Stimulated activated CD4-positive, alpha-beta T cell treated with anti-CD3 and anti-CD28 coated beads, Interleukin-4, amount 100 ng/mL, for 24 hours (primary cell): Measurements from ENCODE around the gene CHPF2.

Experiments
- DNase-seq: peaks from one replicate; pipeline ENCODE4 v3.0.0-alpha.2; 2020

CHPF2 gene

GRCh38 chr7:151207315-151207714 lies 25.0 kb upstream of the CHPF2 start:
- DNase-seq: no peak

GRCh38 chr7:151207804-151208203 lies 24.5 kb upstream of the CHPF2 start:
- DNase-seq: no peak

GRCh38 chr7:151208253-151208862 lies 23.9 kb upstream of the CHPF2 start:
- DNase-seq: no peak

GRCh38 chr7:151209588-151209987 lies 22.7 kb upstream of the CHPF2 start:
- no peak for DNase-seq

- no peak for DNase-seq
Measured at GRCh38 chr7:151210087-151210854, 22.0 kb upstream of the CHPF2 start, which contains the start of gene H2BK1. Gene H2BK1, minus strand, starts transcription at chr7:151210488. Its CDS starts 170 bp downstream, at chr7:151210318.

DNA sequence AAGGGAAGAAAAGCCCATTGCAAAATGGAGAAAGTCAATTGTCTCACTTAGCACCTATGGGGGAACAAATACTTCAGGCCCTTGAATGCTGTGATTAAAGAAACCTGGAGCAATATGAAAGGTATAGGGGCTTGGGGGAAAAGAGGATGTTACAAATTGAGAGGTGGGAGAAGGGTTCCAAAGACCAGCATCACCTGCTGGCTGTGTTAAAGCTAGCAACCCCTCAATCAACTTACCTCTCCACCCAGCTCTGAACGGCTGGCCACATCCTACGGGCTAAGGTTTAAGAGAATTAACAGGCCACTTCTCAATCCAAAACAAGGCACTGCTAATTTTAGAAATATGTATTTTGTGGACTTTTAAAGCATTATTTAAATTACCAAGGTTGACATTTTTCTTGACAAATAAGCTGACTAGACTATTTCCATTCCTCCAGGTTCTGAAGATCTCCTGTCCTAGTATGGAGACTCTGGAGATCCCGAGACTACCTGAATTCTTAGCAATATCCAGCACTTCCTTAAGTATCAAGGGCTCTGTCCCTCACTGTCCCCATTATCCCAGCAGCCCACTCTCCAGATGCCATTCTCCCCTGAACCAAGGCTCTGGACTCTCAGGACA lies 21.0 kb upstream of the CHPF2 start:
- DNase-seq: no peak

DNA sequence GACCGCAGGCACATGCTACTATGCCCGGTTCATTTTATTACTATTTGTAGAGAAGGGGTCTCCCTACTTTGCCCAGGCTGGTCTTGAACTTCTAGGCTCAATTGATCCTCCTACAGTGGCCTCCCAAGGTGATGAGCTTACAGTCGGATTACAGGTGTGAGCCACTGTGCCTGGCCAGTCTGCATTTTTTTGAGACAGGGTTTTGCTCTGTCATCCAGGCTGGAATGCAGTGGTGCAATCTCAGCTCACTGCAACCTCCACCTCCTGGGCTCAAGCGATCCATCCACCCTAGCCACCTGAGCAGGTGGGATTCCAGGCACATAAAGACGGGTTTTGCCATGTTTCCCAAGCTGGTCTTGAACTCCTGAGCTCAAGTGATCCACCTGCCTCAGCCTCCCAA lies 19.7 kb upstream of the CHPF2 start:
- no peak for DNase-seq

GRCh38 chr7:151213826-151214225 lies 18.5 kb upstream of the CHPF2 start:
- DNase-seq: no peak

GRCh38 chr7:151215396-151215795 lies 16.9 kb upstream of the CHPF2 start:
- DNase-seq: no peak

GRCh38 chr7:151218170-151218569 lies 14.1 kb upstream of the CHPF2 start:
- DNase-seq: no peak

- no peak for DNase-seq
Measured at GRCh38 chr7:151223728-151224127, 8.6 kb upstream of the CHPF2 start.

DNA sequence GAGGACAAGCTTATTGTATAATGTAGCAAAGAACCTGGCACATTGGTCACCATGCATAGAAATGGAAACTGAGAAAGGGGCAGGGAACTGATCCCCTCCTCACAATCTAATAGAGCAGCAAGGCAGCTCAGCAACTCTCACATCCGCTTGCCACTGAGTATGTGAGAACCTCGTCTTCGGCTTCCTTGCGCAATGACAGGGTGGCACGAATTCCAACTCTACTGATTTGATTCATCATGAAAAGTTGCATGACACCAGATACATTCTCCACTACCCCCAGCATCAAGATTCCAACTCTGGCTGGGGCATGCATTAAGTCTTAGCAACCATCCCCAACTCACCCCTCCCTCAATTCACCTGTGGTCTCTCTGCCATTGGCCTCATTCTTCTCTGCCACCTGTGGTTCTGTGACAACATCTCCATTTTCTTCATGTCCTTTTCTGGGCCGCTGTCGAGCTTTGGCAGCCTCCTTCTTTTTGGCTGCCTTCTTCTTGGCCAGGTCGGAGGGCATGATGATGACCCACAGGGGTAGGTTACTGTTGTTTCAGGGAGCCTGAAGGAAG lies 6.3 kb upstream of the CHPF2 start:
- DNase-seq: no peak

DNA sequence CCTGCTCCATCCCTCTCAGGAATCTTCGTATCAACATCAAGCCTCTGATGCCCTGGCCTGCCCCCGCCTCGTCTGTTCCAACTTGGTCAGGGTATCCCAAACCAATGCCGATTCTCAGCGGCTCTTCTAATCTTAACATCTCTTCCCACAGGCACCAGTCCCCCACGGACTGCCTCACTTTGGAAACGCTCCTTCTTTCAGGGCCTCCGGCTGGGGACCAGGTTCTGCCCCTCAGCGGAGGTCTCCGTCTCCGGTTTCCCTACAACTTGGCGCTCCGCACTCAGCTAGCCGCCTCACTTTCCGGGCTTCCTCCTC lies 5.8 kb upstream of the CHPF2 start:
- no peak for DNase-seq

- DNase-seq: peak; percentile 99
Measured at GRCh38 chr7:151226875-151227782, 5.2 kb upstream of the CHPF2 start, which contains the start of gene ABCF2. Gene ABCF2, minus strand, starts transcription at chr7:151227205. Its CDS starts 747 bp downstream, at chr7:151226458.

DNA sequence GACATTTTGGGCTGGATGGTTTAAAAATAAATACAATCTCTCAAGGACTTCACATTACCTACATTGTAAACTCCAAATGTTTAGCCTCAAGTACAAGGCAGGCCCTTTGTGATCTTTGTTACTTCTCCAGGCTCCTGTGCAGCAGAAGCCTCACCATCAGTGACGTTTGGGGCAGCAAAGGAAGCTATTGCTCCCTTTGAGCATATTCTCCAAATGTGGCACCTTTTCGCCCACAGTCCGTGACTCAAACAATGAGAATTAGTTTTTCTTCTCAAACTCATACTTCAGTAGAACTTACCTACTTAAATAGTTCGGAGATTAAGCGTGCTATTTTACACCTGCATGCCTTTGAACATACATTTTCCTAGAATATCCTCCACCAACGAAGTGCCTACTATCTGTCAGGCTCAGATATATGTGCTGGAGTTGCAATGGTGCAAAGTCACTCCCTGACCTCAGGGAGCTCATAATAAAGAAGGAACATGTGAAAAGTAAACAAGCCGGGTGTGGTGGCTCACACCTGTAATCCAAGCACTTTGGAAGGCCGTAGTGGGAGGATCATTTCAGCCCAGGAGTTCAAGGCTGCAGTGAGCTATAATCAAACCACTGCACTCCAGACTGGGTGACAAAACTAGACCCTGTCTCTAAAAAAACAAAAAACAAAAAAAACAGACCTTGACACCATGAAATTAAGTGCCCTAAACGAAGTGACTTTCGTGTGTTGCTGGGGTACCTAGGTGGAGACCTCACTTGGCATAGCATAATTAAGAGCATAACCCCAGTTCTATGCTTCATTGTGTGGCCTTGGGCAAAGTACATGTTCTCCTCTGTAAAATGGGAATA lies 4.0 kb upstream of the CHPF2 start:
- DNase-seq: no peak

- no peak for DNase-seq
Measured at GRCh38 chr7:151229249-151229648, 3.0 kb upstream of the CHPF2 start.

DNA sequence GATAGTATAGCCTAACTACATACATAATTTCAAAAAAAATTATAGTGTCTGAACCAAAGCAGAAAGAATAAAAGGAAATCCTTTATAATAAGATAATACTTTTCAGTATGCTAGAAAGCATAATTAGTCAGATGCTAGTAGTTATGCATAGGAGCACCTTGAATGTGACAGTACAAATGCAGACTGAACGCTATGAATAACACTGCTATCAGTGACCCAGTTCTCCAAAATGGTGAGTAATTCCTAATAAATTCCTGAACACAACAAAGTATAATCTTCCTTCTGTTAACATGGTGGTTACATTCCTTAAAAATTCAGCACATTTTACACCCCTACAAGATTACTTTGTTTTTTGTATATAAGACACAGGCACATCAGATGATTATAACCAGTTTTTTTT lies 1.2 kb upstream of the CHPF2 start:
- no peak for DNase-seq

DNA sequence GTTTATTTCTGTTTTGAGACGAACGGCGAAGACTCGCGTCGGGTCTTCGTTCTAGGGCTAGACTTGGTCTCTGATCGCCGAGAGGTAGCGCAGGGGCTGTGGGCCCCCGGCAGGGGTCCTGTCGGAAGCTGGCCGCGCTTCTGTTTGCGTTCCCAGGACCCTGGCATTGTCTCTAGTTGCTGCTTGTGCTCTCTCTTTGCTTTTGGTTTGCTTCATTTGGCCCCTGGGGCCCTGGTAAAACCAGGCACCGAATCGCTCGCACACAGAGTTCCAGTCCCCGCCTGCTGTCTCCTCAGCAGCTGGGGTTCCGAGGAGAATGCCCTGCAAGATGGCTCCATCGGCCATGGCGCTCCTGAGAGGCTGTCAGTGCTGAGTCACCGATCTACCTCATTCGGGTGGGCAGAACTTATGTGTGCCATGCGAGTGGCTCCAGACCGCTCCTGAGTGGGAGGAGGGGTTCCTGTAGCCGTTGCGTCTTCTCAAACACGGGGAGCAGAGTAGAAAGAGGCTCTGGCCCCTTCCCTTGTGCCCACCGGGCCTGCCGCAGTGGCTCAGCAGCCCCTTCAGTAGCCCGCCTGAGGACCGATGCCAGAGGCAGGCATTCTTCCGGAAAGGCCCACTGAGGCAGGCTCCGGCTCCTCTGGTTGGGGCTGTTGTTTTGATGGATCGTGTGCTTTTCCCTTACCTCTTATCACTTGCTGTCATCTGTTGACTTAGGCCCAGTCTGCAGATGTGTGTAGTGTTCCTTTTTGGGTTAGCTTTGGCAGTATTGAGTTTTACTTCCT lies 826 bp downstream of the CHPF2 start:
- DNase-seq: peak; percentile 85

DNA sequence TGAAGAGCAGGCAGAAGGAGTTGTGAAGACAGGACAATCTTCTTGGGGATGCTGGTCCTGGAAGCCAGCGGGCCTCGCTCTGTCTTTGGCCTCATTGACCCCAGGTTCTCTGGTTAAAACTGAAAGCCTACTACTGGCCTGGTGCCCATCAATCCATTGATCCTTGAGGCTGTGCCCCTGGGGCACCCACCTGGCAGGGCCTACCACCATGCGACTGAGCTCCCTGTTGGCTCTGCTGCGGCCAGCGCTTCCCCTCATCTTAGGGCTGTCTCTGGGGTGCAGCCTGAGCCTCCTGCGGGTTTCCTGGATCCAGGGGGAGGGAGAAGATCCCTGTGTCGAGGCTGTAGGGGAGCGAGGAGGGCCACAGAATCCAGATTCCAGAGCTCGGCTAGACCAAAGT lies 1.5 kb downstream of the CHPF2 start:
- DNase-seq: no peak

DNA sequence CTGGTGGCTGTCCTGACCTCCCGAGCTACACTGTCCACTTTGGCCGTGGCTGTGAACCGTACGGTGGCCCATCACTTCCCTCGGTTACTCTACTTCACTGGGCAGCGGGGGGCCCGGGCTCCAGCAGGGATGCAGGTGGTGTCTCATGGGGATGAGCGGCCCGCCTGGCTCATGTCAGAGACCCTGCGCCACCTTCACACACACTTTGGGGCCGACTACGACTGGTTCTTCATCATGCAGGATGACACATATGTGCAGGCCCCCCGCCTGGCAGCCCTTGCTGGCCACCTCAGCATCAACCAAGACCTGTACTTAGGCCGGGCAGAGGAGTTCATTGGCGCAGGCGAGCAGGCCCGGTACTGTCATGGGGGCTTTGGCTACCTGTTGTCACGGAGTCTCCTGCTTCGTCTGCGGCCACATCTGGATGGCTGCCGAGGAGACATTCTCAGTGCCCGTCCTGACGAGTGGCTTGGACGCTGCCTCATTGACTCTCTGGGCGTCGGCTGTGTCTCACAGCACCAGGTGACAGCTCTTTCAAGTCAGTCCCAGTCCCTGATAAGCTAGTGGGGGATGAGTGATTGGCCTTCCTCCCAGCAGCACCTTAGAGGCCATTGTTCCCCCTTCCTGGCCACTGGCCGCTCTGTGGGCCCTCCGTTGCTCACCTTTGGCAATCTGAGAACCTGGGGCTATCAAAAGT lies 3.0 kb downstream of the CHPF2 start:
- no peak for DNase-seq
